ENCODE data around the gene RPP25L.

The RPP25L gene

GRCh38 chr9:34582787-34583186 lies 29.1 kb downstream of the RPP25L start:
- no peak for DNase-seq

- no peak for DNase-seq
Observed at GRCh38 chr9:34581318-34581717, 30.6 kb downstream of the RPP25L start.

- no peak for DNase-seq
Observed at GRCh38 chr9:34580358-34580757, 31.5 kb downstream of the RPP25L start.

- DNase-seq, result no peak
Observed at GRCh38 chr9:34579808-34580163, 32.1 kb downstream of the RPP25L start.

- DNase-seq, result no peak
Observed at GRCh38 chr9:34579104-34579807, 32.6 kb downstream of the RPP25L start.

- no peak for DNase-seq
Observed at GRCh38 chr9:34578241-34579103, 33.4 kb downstream of the RPP25L start.

GRCh38 chr9:34577400-34578240 lies 34.3 kb downstream of the RPP25L start:
- no peak for DNase-seq

GRCh38 chr9:34576597-34577399 lies 35.1 kb downstream of the RPP25L start:
- DNase-seq, result no peak

- no peak for DNase-seq
Observed at GRCh38 chr9:34575862-34576596, 35.9 kb downstream of the RPP25L start.

- no peak for DNase-seq
Observed at GRCh38 chr9:34575241-34575640, 36.7 kb downstream of the RPP25L start.

- no peak for DNase-seq
Observed at GRCh38 chr9:34574571-34574970, 37.3 kb downstream of the RPP25L start.

GRCh38 chr9:34573599-34574325 lies 38.1 kb downstream of the RPP25L start:
- DNase-seq, result no peak

- no peak for DNase-seq
Observed at GRCh38 chr9:34572628-34573027, 39.3 kb downstream of the RPP25L start.

- peak in 1 of 2 experiments; percentile 22 for DNase-seq
Observed at GRCh38 chr9:34572092-34572491, 39.8 kb downstream of the RPP25L start.

- peak in 1 of 2 experiments; percentile 42 for DNase-seq
Observed at GRCh38 chr9:34571481-34571810, 40.5 kb downstream of the RPP25L start.

- DNase-seq, result peak in 1 of 2 experiments; percentile 42
Observed at GRCh38 chr9:34570809-34571480, 41.0 kb downstream of the RPP25L start.

- DNase-seq, result peak in 1 of 2 experiments; percentile 58
Observed at GRCh38 chr9:34570376-34570775, 41.5 kb downstream of the RPP25L start.

GRCh38 chr9:34568774-34569173 lies 43.1 kb downstream of the RPP25L start:
- no peak for DNase-seq

GRCh38 chr9:34568133-34568532 lies 43.8 kb downstream of the RPP25L start:
- DNase-seq, result no peak

- no peak for DNase-seq
Observed at GRCh38 chr9:34566972-34567371, 44.9 kb downstream of the RPP25L start.

- DNase-seq, result no peak
Observed at GRCh38 chr9:34566322-34566721, 45.6 kb downstream of the RPP25L start.

Measured in NCI-H446 (cell line).